ENCODE measurements around the gene LRCH4. TPM values are rescaled to one million over a fixed set of nuclear protein-coding genes. Genes with fewer than 3 reads are reported as not detected.
A peak's percentile ranks its signal among the peaks of the same experiment; 100 is the strongest.

LRCH4 gene
- total and polyA plus RNA-seq, 2 donors (not counting 3 experiments of a cell fraction or from before 2014, with no cell fraction given) = 32.1 to 56.1 TPM

DNA sequence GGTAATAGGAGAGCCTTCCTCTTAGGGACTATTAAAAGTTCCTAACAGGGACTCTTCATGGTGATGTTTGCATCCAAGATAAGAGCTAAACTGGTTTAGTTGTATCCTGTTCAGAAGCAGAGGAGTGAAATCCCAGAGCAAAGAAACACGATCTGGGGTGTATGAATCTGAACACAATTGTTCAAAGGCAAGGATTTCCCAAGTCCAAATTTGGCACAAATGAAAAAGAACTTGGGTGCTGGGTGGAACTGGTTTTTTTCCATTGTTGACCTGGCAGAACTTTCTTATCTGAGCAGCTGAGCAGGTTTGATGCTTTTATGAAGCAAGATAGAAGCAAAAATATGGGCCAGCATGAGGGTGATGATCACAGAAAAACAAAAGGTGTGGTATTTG is 41.0 kb downstream of the LRCH4 start:
- FAIRE-seq (no peak), DNase-seq (ENCODE audit: low read depth, low spot score) (no peak)
- no peaks in the 10 kb centered on the region for H4K20me1 ChIP-seq (replicated peaks; ENCODE audit: control insufficient read depth, extremely low read depth, insufficient read depth, low read length)
- H3K4me3 ChIP-seq (replicated peaks in 1 of 3; ENCODE audit: insufficient read depth in 1 of 3, low read depth in 1 of 3, low read length in 3 of 3) = no peak overlapping the region
- ChIA-PET CTCF (interaction anchor here (0.6 to 2.6 kb wide), 9 partner anchors 15 to 105 kb away, joined by 3 to 32 read pairs (median 4); partner anchors contain the start of gene NYAP1), POLR2A (interaction anchor here (1.4 kb wide), 2 partner anchors 12 to 15 kb away, joined by 3 read pairs; no protein-coding TSS in a partner anchor)
- H3K27ac ChIP-seq (ENCODE audit: insufficient read depth, low read depth, low read length) = peak overlapping the region; percentile 94
- TF ChIP-seq GATA2 (IDR thresholded peaks at IDR 0.05; ENCODE audit: insufficient read depth, insufficient read length, low read depth, low read length) (no peak), FOS (IDR thresholded peaks at IDR 0.05; ENCODE audit: borderline replicate concordance, insufficient read depth, low read length) (no peak), JUN (IDR thresholded peaks at IDR 0.05; ENCODE audit: borderline replicate concordance, insufficient read depth, insufficient read length, low read depth) (no peak), MYC (IDR thresholded peaks at IDR 0.05; ENCODE audit: low read depth, low read length) (no peak)
- peaks cover 56% of the 10 kb centered on the region for H3K4me1 ChIP-seq (ENCODE audit: control insufficient read depth, extremely low read depth, insufficient read depth, low read length)
- BruUV-seq (replicated peaks) = no TSS peak
- no peaks in the 10 kb centered on the region for H3K9me1 ChIP-seq (replicated peaks; ENCODE audit: control insufficient read depth, extremely low read depth, insufficient read depth, low read length)
- no peaks in the 10 kb centered on the region for H3K9me3 ChIP-seq (replicated peaks; ENCODE audit: control insufficient read depth, insufficient read depth, low read length)
- H2AFZ ChIP-seq (ENCODE audit: low read depth, low read length) = peak overlapping the region; percentile 1
- peaks cover 28% of the 10 kb centered on the region for H3K79me2 ChIP-seq (ENCODE audit: control insufficient read depth, insufficient read depth, low read length)
- H3K4me2 ChIP-seq (ENCODE audit: insufficient read depth, low read length) = peak overlapping the region; percentile 81
- dilution Hi-C loops (cut with MboI; ENCODE audit: extremely low pct_ligation_motif_present, low sequenced_read_pairs) (no loop called here), intact Hi-C loops (cut with micrococcal nuclease) (loop anchor here (1.0 kb wide), 1 partner anchor 62 kb away; the partner anchor contains the start of gene NYAP1)
- H3K9ac ChIP-seq (replicated peaks; ENCODE audit: extremely low read depth, insufficient read depth, low read length) = peak overlapping the region; percentile 66
- no peaks in the 10 kb centered on the region for H3K27me3 ChIP-seq (ENCODE audit: control insufficient read depth in 2 of 2, insufficient read depth in 2 of 2, low read length in 2 of 2)
- H3K36me3 ChIP-seq (ENCODE audit: control insufficient read depth in 2 of 2, extremely low read depth in 1 of 2, insufficient read depth in 2 of 2, low read length in 2 of 2) = peaks cover 0 to 2% of the 10 kb centered on the region in 2 experiments

GRCh38 chr7:100544386-100544785 is 41.5 kb downstream of the LRCH4 start:
- DNase-seq (ENCODE audit: low read depth, low spot score) (no peak), FAIRE-seq (no peak)
- intact Hi-C loops (cut with micrococcal nuclease) = no loop called here
- H4K20me1 ChIP-seq (replicated peaks; ENCODE audit: control insufficient read depth, extremely low read depth, insufficient read depth, low read length) = no peaks in the 10 kb centered on the region
- peaks cover 0 to 2% of the 10 kb centered on the region in 2 experiments for H3K36me3 ChIP-seq (ENCODE audit: control insufficient read depth in 2 of 2, extremely low read depth in 1 of 2, insufficient read depth in 2 of 2, low read length in 2 of 2)
- no peaks in the 10 kb centered on the region for H3K9me3 ChIP-seq (replicated peaks; ENCODE audit: control insufficient read depth, insufficient read depth, low read length)
- no peak overlapping the region for H3K9ac ChIP-seq (replicated peaks; ENCODE audit: extremely low read depth, insufficient read depth, low read length)
- H3K27me3 ChIP-seq (ENCODE audit: control insufficient read depth in 2 of 2, insufficient read depth in 2 of 2, low read length in 2 of 2) = no peaks in the 10 kb centered on the region
- dilution Hi-C loops (cut with MboI; ENCODE audit: extremely low pct_ligation_motif_present, low sequenced_read_pairs) = no loop called here
- no peak overlapping the region for H3K27ac ChIP-seq (ENCODE audit: insufficient read depth, low read depth, low read length)
- H3K4me3 ChIP-seq (replicated peaks in 1 of 3; ENCODE audit: insufficient read depth in 1 of 3, low read depth in 1 of 3, low read length in 3 of 3) = no peak overlapping the region
- H2AFZ ChIP-seq (ENCODE audit: low read depth, low read length) = no peak overlapping the region
- peaks cover 59% of the 10 kb centered on the region for H3K4me1 ChIP-seq (ENCODE audit: control insufficient read depth, extremely low read depth, insufficient read depth, low read length)
- no peaks in the 10 kb centered on the region for H3K9me1 ChIP-seq (replicated peaks; ENCODE audit: control insufficient read depth, extremely low read depth, insufficient read depth, low read length)
- ChIA-PET CTCF (interaction anchor here (0.8 to 2.6 kb wide), 5 partner anchors 15 to 79 kb away, joined by 3 to 32 read pairs (median 4); no protein-coding TSS in a partner anchor), POLR2A (interaction anchor here (0.7 kb wide), 1 partner anchor 38 kb away, joined by 3 read pairs; no protein-coding TSS in a partner anchor)
- BruUV-seq (replicated peaks) = no TSS peak
- TF ChIP-seq POLR2A (IDR thresholded peaks at IDR 0.05; ENCODE audit: low read depth, low read length) (no peak), FOS (IDR thresholded peaks at IDR 0.05; ENCODE audit: borderline replicate concordance, insufficient read depth, low read length) (no peak), GATA2 (IDR thresholded peaks at IDR 0.05; ENCODE audit: insufficient read depth, insufficient read length, low read depth, low read length) (no peak), MAX (IDR thresholded peaks at IDR 0.05; ENCODE audit: insufficient read depth, insufficient read length) (no peak), EZH2 (IDR thresholded peaks at IDR 0.05; ENCODE audit: borderline replicate concordance, low read depth, low read length, severe bottlenecking) (no peak), MYC (IDR thresholded peaks at IDR 0.05; ENCODE audit: low read depth, low read length) (no peak), JUN (IDR thresholded peaks at IDR 0.05; ENCODE audit: borderline replicate concordance, insufficient read depth, insufficient read length, low read depth) (no peak), POLR2AphosphoS5 (IDR thresholded peaks at IDR 0.05; ENCODE audit: insufficient read depth, low read depth, low read length) (no peak)
- TF ChIP-seq, protein P1, sequence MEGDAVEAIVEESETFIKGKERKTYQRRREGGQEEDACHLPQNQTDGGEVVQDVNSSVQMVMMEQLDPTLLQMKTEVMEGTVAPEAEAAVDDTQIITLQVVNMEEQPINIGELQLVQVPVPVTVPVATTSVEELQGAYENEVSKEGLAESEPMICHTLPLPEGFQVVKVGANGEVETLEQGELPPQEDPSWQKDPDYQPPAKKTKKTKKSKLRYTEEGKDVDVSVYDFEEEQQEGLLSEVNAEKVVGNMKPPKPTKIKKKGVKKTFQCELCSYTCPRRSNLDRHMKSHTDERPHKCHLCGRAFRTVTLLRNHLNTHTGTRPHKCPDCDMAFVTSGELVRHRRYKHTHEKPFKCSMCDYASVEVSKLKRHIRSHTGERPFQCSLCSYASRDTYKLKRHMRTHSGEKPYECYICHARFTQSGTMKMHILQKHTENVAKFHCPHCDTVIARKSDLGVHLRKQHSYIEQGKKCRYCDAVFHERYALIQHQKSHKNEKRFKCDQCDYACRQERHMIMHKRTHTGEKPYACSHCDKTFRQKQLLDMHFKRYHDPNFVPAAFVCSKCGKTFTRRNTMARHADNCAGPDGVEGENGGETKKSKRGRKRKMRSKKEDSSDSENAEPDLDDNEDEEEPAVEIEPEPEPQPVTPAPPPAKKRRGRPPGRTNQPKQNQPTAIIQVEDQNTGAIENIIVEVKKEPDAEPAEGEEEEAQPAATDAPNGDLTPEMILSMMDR (IDR thresholded peaks at IDR 0.05; ENCODE audit: extremely low read depth in 1 of 2, insufficient read depth in 1 of 2, low read depth in 1 of 2, low read length in 2 of 2) = no peak
- H3K4me2 ChIP-seq (ENCODE audit: insufficient read depth, low read length) = no peak overlapping the region
- H3K79me2 ChIP-seq (ENCODE audit: control insufficient read depth, insufficient read depth, low read length) = peaks cover 31% of the 10 kb centered on the region
